OCI-LY7 (cell line): ENCODE results near the gene ANKRD62. TPM values are rescaled to one million over a fixed set of nuclear protein-coding genes. Genes with fewer than 3 reads are reported as not detected.

Experiments
- Bru-seq: library from RNA; stranded (reverse); fragments of 400-500 nt; gene quantifications from one replicate; lab custom pipeline; 2021; lab: Mats Ljungman, UMichigan
- BruChase-seq, 2 experiments: library from RNA; stranded (reverse); fragments of 400-500 nt; gene quantifications; one replicate each; lab custom pipeline; 2021; lab: Mats Ljungman, UMichigan
- BruUV-seq: library from RNA; stranded (reverse); fragments of 400-500 nt; replicated peaks from 2 replicates; lab custom pipeline; 2021; lab: Mats Ljungman, UMichigan
- CTCF ChIA-PET: fragments of 300-600 bp; sonication (Branson Sonifier 250); formaldehyde crosslinking; loops from one replicate; lab custom pipeline; 2022; ENCODE audit warnings: antibody characterized with exemption; ENCODE audit not compliant: unreplicated experiment; lab: Charles Lee
- POLR2A ChIA-PET: fragments of 300-600 bp; sonication (Branson Sonifier 250); formaldehyde crosslinking; loops from one replicate; lab custom pipeline; 2022; ENCODE audit warnings: antibody characterized with exemption; lab: Charles Lee
- DNase-seq: peaks from one replicate; pipeline ENCODE4 v3.0.0-alpha.2; 2015; ENCODE audit warnings: low spot score
- H2AFZ ChIP-seq: fragments of 200-600 bp; sonication (generic), shearing (Covaris generic); 2 replicates; pipeline ENCODE4 v1.6.1; 2014; ENCODE audit warnings: mild to moderate bottlenecking, antibody characterized with exemption, low read length, moderate library complexity
- H3K27ac ChIP-seq: fragments of 200-600 bp; sonication (generic); 2 replicates; pipeline ENCODE4 v1.5.1; 2014; ENCODE audit warnings: mixed run types, low read depth, mild to moderate bottlenecking, moderate library complexity, low read length, inconsistent platforms; ENCODE audit not compliant: poor library complexity, severe bottlenecking
- H3K36me3 ChIP-seq: fragments of 200-600 bp; sonication (generic); 2 replicates; pipeline ENCODE4 v1.6.1; 2014; ENCODE audit warnings: mild to moderate bottlenecking, antibody characterized with exemption, low read length, moderate library complexity, mixed read lengths; ENCODE audit not compliant: insufficient read depth
- H3K4me1 ChIP-seq: fragments of 200-600 bp; sonication (generic); 2 replicates; pipeline ENCODE4 v1.5.1; 2014; ENCODE audit warnings: mild to moderate bottlenecking, low read length; ENCODE audit not compliant: insufficient read depth, poor library complexity, severe bottlenecking
- H3K4me2 ChIP-seq: fragments of 200-600 bp; sonication (generic); 2 replicates; pipeline ENCODE4 v1.6.1; 2014; ENCODE audit warnings: mild to moderate bottlenecking, low read length
- H3K4me3 ChIP-seq: fragments of 200-600 bp; sonication (generic); 2 replicates; pipeline ENCODE4 v1.5.1; 2014; ENCODE audit warnings: mild to moderate bottlenecking, low read depth, low read length; ENCODE audit not compliant: poor library complexity, severe bottlenecking
- H3K79me2 ChIP-seq: fragments of 200-600 bp; sonication (generic); 2 replicates; pipeline ENCODE4 v1.6.1; 2016; ENCODE audit warnings: low read depth, mild to moderate bottlenecking, low read length, moderate library complexity, mixed read lengths; ENCODE audit not compliant: insufficient read depth
- H3K9me2 ChIP-seq: fragments of 200-600 bp; sonication (generic); 2 replicates; pipeline ENCODE4 v1.6.1; 2016; ENCODE audit warnings: mild to moderate bottlenecking, low read length, mixed read lengths; ENCODE audit not compliant: insufficient read depth
- H3K9me3 ChIP-seq: fragments of 200-600 bp; sonication (generic); 2 replicates; pipeline ENCODE4 v1.6.1; 2014; ENCODE audit warnings: mild to moderate bottlenecking, mixed run types, low read length, mixed read lengths
- H4K20me1 ChIP-seq: fragments of 200-600 bp; sonication (generic); 2 replicates; pipeline ENCODE4 v1.6.1; 2014; ENCODE audit warnings: mild to moderate bottlenecking, antibody characterized with exemption, low read length, moderate library complexity, mixed read lengths; ENCODE audit not compliant: insufficient read depth
- CTCF ChIP-seq: fragments of 200-600 bp; sonication (generic); conservative IDR thresholded peaks from 2 replicates; pipeline ENCODE4 v1.5.1; 2014; ENCODE audit warnings: mild to moderate bottlenecking, antibody characterized with exemption, low read length, moderate library complexity, mixed read lengths
- EZH2phosphoT487 ChIP-seq: fragments of 200-600 bp; sonication (generic); IDR thresholded peaks from 2 replicates; pipeline ENCODE4 v1.6.1; 2018; ENCODE audit warnings: low read depth, borderline replicate concordance, mild to moderate bottlenecking, mixed run types, antibody characterized with exemption, low read length, moderate library complexity, mixed read lengths
- intact Hi-C: fragments of 100-400 bp; cut with micrococcal nuclease; formaldehyde crosslinking; loops from one replicate; pipeline ENCODE4 v1.10.0; 2022; ENCODE audit not compliant: unreplicated experiment
- long read RNA-seq: library from polyadenylated mRNA; stranded (forward); transcript quantifications from one replicate; pipeline ENCODE4 v2.0.0, GENCODE V29; 2022
- total RNA-seq, 2 experiments: library from RNA; depleted of rRNA in 1 of 2; stranded (reverse); fragments of >200 nt in 1 of 2; shearing (Covaris generic) in 1 of 2; gene quantifications; 2 replicates each; pipeline ENCODE4 v1.2.3, GENCODE V29; 2014 to 2022

Gene ANKRD62
- total RNA-seq (2014; rRNA removed; shearing (Covaris generic)): 4.1 and 5.4 TPM in 2 replicates
- 7.1 and 7.3 TPM in 2 replicates for total RNA-seq (2022)
- Bru-seq, nascent RNA: percentile 58 among the genes with signal in this experiment
- BruChase-seq, experiment 1, labeled RNA remaining after a 6-hour chase: percentile 48 among the genes with signal in this experiment
- BruChase-seq, experiment 2, labeled RNA remaining after a 2-hour chase: percentile 53 among the genes with signal in this experiment
- long read RNA-seq, partial matches to known transcripts: 0 of 1 reads
- long read RNA-seq, other reads (novel, unspliced or antisense): 1 of 1 reads

GRCh38 chr18:12093520-12094257 lies at the start of gene ANKRD62:
Gene ANKRD62, plus strand, starts transcription at chr18:12093843. Its CDS starts 175 bp downstream, at chr18:12094018.
- intact Hi-C loops: no loop called here
- ChIA-PET CTCF (no interaction called here), POLR2A (no interaction called here)
- BruUV-seq: no TSS peak
- H3K36me3 ChIP-seq: peaks cover 11% of the 10 kb centered on the region; the same call in 1 of the 2 replicates
- H3K9me3 ChIP-seq: no peaks in the 10 kb centered on the region
- no peaks in the 10 kb centered on the region for H3K4me1 ChIP-seq
- no peaks in the 10 kb centered on the region for H3K9me2 ChIP-seq
- no peak within 1 kb of the TSS for H3K4me3 ChIP-seq
- no peak within 1 kb of the TSS for H3K4me2 ChIP-seq
- H3K79me2 ChIP-seq: no peaks in the 10 kb centered on the region
- no peak within 1 kb of the TSS for H2AFZ ChIP-seq
- DNase-seq: no peak
- TF ChIP-seq CTCF (no peak), EZH2phosphoT487 (no peak)
- no peak within 1 kb of the TSS for H3K27ac ChIP-seq
- H4K20me1 ChIP-seq: no peaks in the 10 kb centered on the region

DNA sequence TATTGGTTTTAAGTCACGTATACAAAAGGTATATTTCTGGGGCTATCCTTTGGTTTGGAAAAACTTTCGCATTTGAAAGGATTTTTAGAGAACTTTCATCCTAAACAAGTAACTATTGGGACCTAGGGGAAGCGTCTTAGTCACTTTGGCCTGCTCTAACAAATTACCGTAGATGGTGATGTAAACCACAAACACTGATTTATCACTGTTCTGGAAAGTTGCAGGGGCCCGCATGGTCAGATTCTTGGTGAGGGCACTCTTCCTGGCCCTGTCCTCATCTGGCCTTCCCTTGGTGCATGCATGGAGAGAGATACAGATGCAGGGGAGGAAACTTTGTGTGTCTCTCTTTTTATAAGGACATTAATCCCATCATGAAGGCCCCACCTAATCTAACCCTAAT lies 49.1 kb upstream of the ANKRD62 start:
- H3K4me3 ChIP-seq: no peak overlapping the region
- no peaks in the 10 kb centered on the region for H3K9me3 ChIP-seq
- TF ChIP-seq EZH2phosphoT487 (no peak), CTCF (no peak)
- H3K36me3 ChIP-seq: no peaks in the 10 kb centered on the region
- BruUV-seq: no TSS peak
- H2AFZ ChIP-seq: no peak overlapping the region
- DNase-seq: no peak
- no peak overlapping the region for H3K4me2 ChIP-seq
- H3K9me2 ChIP-seq: no peaks in the 10 kb centered on the region
- ChIA-PET CTCF (interaction anchor here (1.1 kb wide), 1 partner anchor 50 kb away, joined by 4 read pairs; no protein-coding TSS in a partner anchor), POLR2A (no interaction called here)
- no peak overlapping the region for H3K27ac ChIP-seq
- H3K4me1 ChIP-seq: peaks cover 11% of the 10 kb centered on the region
- intact Hi-C loops: no loop called here
- no peaks in the 10 kb centered on the region for H3K79me2 ChIP-seq
- H4K20me1 ChIP-seq: no peaks in the 10 kb centered on the region
